Nucleus accumbens (tissue), 56 donors: ENCODE results near the gene INPP5D.

Experiments used
- DNase-seq, 56 donors: peaks; one replicate each; lab custom pipeline; 2025; lab: John Stamatoyannopoulos, UW

The INPP5D gene

DNA sequence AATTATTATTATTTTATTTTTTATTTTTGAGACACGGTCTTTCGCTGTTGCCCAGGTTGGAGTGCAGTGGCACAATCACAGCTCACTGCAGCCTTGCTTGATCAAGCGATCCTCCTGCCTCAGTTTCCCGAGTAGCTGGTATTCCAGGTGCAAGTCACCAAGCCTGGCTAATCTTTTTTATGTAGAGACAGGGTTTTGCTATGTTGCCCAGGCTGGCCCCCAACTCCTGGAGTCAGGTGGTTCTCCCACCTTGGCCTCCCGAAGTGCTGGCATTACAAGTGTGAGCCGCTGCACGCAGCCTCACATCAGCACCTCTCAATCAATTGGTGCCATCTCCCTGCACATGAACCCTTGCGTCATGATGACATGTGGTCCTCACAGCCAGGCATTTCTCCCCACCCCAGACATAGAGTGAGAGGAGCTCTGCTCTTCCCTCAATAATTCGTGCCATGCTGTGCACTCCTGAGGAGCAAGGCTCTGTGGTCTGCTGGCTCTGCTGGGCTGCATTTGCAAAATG lies 5.9 kb downstream of the INPP5D start:
- DNase-seq: no peak

DNA sequence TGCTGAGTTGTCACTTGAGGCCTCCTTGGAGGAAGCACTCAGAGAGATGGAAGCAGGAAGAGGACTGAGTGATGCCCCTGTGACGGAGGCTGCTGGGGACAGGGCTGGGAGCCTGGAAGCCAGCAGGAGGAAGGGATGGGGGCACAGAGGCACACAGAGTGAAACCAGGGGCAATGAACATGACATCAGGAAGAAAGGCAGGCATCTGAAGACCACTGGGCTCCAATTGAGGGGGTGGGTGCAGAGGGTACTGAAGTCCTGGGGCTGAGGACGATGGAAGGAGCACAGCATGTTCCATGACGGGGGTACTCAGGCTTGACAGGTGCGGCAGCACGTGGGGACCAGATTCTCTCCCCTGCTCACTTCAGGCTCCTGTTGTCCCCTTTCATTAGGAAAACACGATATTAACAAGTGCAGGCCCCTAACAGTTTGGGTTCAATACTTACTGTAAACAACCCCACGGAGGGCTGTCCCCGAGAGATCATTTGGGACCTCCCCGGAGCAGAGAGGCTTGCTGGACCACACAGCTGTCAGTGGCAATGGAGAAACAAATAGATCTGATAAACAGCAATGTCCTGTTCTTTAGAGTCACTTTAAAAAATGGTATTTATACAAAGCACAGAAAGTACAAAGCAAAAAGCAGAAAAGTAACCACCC lies 8.7 kb downstream of the INPP5D start:
- no peak for DNase-seq

DNA sequence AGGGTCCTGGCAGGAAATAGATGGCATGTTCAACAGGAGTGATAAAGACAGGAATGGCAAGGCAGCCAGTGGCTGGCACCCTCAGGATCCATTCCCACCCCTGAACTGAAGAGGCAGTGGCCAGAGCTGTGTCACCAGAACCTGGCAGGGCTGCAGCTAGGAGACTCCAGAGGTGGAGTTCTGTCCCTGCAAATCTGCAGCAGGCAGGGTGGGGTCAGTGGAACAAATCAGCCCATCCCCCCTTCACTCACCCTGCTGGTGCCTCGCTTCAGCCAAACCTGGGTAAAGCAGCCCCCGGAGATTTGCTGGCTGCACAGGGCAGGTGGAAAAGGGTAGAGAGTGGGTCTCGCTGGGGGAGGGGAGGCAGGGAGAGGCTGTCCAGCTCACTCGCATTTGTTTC lies 12.7 kb downstream of the INPP5D start:
- DNase-seq: no peak

DNA sequence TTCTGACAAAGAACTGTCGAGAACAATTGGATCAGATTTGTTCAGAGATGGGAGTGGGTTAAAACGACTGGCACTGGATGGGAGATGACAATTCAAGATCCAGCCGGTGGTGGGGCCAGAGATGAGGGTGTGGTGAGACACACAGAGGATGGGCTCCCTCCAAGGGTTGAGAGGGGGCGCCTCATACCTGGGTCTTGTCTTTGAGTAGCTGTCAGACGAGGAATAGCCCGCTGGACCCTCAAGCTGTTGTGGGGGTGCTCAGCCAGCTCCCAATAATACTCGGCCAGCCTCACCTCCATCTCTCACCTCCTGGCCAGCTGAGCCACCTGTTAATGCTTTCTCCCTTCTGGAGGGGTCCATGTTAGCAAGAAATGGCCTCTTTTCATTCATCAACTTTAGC lies 14.0 kb downstream of the INPP5D start:
- no peak for DNase-seq

DNA sequence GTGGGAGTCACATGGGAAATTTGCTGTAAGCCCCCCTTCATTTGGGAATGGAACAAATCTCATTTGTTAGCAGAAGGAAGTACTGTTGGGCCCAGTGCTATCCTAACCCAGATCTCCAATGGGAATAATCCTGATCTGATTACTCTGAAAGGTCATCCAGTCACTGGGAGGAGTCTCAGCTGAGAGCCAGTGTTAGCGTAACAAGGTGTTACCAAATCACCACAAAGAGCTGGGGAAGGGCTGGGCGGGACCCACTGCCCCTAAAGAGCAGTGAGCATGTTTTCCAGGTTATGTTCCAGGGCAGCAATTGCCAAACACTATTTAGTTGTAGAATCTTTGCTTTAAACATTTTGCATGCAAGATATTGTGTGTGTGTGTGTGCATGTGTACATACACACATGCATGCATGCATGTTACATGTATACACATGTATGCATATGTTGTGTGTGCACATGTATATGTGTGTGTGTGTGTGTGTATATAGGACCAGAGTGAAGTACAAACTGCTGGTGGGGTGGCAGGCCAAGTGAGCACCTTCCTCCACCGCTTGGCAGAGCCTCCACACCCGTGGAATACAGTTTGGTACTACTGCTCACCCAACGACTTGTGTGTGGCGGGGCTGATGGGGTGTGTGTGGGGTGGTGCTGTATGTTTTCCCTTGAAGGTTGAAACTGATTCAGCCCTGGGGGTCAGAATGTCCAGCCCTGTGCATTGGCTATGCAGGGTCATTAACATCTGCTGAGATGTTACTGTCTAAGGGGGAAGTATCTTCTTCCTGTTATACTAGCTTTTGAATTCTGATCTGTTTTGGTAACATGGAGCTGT lies 15.2 kb downstream of the INPP5D start:
- no peak for DNase-seq

DNA sequence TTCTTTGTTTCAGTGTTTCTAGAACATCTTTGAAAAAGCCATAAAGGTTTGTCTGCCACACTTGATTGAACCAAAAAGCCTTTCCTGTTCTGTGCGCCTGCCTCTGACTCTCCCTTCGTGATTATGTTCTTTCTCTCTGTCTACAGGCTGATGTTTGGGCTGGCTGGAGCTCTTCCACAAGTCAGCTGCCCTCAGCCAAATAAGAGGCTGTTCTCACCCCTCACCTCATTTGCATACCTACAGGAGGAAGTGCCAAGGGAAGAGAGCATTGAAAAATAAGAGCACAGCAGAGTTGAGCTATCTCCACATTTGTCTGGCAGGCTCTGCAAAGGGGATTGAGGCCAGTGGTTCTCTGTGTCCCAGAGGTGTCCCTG lies 15.8 kb downstream of the INPP5D start:
- peak in 1 of 56 donors; percentile 14 for DNase-seq

DNA sequence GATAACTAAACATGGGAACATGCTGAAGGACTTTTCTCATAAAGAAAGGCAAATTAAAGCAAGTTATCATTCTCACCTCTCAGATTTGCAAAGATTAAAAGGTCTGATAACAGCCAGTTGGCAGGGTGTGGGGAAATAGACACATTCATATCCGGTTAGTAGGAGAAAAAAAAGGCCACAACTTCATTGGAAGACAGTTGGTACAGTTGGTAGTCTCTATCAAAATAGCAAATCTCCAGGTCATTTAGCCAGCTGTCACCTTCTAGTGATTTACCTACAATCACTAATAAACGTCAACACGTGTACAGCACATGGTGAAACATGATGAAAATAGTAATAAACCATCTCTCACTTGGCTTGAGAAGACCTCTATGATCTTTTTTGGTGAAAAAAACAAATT lies 16.6 kb downstream of the INPP5D start:
- DNase-seq: no peak

DNA sequence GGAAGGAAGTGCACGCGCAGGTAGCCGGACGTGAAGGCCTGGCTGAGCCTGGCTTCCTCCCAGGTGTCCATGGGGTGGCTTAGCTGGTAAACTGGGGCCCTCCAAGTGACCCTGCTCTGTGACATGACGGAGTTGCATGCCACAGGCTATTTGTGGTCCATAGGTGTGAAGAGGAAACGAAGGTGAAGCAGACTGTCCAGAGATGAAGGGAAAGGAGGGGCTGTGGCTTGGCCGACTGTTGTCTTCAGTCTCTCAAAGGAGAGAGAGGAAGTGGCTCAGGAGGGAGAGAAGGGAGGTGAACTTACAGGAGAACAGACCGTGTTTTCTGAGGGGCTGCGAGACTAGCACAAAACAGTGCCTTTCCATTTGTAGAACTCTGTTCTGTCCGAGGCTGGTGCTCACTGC lies 19.3 kb downstream of the INPP5D start:
- DNase-seq: no peak

DNA sequence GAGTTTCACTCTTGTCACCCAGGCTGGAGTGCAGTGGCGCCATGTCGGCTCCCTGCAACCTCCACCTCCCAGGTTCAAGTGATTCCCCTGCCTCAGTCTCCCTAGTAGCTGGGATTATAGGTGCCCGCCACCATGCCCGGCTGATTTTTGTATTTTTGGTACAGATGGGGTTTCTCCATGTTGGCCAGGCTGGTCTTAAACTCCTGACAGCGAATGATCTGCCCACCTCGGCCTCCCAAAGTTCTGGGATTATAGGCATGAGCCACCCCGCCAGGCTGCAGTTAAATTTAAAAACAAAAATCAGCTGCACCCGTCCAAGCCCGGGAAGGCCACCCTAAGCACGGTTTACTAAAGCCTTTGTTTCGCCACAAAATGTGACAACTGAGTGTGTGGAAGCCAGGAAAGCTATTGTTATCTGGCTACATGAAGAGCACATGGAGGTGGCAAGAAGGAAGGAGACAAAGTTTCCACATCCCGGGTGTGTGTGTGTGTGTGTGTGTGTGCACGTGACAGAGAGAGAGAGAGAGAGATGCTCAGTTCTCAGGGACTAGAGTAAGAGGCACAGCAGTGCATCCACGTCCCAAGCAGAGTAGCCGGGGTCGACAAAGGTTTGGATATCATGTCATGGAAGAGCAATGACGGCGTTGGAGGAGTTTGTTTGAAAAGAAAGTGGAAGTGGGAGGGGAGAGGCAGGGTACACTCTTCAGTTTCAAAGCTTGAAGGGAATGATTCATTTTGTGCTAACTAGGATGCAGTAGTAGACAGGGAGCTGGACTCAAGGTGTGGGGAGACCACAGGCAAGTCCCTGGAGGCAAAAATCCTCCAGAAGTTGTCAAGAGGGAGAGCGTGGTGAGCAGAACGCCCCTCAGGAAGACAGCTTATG lies 20.1 kb downstream of the INPP5D start:
- no peak for DNase-seq

DNA sequence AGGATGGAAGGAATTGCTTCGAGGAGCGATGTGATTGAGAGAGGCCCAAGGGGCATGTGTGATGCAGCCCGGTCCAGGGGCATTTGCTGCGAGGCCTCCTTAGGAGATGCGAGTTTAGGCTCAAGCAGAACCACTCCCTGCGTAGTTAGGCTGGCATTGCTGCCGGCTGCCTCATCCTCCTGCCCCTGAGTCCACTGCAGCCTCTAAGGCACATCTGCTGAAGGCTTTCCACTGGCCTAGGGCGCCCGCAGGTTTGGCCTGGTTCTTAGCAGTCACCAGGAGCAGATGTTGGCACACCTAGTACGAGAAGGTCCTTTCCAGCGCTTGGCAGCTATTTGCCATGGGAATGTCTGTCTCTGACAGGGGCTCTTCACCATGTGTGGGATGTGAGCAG lies 20.7 kb downstream of the INPP5D start:
- no peak for DNase-seq

DNA sequence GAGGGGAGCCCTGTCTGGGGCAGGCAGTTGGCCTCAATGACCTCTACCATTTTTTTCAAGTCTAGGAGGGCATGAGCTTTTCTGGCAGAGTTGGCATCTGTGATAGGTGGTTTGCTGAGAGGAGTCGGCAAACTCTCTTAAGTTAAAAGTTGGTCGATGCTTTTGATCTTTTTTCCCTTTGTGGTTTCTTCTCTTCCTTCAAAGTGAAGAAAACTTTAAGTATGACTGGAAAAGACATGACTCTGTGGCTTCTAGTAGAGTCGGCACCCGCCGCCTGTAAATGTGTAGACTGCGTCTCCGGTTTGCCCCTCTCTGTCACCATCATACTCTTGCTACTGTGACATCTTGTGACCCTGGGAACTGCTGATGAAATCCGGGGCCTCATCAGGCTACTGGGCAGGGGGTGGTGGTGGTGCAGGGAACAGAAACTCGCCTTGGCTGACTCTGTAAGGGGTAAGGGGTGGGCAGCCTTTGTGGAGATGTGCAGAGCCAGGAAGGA lies 21.1 kb downstream of the INPP5D start:
- peak in 3 of 56 donors; percentile 19 to 43 (median 28) for DNase-seq

DNA sequence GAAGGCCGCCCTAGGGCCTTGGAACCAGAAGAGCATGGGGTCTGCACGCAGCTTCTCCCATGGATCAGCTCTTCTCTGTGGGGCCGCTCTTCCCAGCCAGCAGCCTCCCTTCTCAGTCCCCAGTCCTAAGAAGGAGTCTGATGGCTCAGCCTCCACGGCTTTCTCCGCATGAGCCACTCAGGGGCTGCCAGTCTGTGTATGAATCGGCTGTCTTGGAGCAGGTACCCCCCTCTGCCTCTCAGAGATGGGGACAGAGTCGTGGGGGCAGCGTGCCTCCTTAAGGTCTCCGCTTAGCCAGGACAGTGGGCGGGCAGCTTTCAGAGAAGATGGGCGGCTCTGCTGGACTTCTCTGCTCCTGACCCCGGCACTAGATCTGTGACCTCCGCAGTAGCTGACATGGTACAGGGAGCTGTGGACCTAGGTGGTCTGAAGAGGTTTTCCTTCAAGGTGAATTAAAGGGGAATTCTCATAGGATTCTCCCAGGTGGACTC lies 21.6 kb downstream of the INPP5D start:
- no peak for DNase-seq

DNA sequence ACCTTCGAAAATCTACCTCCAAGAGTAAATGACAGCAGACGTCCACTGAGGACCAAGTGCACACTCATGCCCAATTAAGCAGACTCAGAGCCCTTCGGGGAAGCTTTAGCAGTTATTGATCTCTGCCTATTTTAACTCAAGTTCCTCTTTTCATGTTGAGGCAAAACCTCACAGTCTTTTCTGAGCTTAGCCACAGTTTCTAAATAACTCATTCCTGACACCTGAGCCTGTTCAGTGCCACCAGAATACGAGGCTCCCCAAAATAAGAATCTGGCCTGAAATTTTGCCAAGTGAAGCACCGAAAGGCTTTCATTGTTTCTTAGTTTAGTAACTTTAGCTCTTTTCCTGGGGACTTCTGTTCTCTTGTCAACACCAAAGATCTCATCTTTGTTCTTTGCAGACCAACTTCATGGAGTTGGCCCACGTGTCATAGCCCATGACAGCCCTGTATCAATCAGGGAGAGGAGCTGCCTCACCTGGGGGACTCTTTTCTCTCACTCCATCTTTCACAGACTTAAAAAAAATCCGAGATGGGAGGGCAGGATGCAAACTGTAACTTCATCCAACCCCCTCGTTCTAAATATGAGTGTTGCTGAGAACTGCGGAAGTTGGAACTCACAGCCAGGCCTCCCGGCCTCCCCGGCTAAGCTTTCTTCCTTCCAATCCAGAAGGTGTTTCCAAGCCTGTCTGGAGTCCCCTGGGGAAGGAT lies 22.2 kb downstream of the INPP5D start:
- no peak for DNase-seq

DNA sequence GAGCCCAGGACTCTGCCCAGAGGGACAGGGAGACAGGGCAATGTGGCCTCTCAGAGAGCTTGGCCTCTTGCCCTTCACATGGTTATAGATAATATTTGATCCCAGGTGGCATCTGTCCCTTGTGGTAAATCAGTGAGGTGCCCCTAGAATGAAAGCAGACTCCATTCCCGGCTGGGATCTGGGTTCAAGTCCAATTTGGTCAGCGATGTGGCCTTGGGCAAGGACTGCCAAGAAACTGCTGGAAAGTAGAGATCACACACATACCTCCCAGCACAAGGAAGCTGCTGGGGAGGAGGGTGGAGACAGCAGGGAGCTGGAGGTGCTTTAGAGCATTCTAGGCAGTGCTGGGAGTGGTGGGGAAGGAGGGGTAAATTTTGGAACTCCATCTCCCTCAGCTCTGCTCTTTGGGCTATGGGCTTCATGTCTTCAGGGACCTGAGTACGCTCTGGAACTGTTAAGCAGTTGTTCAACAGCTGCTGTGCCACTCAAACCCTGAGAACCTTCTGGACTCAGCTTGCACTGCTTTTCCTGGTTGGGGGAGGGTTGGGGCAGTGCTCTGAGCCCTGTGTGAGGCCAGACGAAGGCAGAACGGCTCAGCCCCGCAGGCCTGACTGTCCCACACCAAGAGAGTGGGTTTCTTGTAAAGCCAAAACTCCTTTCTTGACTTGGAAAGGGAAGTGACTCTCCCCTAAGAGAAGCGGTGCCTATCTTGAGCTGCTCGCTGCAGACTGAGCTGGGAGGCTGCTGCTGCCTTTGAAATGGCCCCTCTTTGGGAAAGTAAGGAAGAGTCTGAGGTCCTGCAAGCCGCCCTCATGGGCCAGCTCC lies 23.0 kb downstream of the INPP5D start:
- no peak for DNase-seq

DNA sequence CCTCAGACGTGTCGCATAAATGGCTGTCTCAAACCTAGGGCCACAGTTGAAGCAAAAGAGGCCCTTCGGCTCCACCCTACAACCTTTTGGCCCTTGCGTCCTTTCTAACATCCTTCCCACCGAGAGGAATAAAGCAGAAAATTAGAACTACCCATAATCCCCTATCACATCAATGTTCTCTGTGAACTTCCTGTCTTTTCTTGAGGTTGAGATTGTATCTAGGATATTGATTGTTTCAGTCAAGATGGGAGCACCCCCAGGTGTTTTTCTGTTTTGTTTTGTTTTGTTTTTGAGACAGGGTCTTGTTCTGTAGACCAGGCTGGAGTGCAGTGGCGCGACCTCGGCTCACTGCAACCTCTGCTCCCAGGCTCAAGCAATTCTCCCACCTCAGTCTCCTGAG lies 23.6 kb downstream of the INPP5D start:
- no peak for DNase-seq

DNA sequence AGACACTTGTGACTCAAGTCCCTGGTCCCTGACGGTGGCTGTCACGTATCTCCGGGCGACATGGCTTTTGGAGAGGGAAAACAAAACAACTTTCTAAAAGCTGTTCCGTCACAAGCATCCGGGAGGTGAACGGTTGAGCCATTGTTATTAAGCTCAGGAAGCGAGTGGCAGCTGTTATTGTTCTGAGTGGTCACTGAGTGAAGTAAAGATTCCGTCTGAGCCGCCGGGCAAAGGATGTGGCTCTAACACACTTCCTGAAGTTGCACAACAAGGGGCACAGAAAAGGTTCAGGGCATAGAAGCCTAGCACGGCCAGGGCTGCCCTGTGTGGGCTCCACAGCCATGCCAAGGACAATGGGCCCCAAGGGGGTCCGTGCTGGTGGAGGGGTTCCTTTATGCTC lies 24.3 kb downstream of the INPP5D start:
- DNase-seq: peak in 4 of 56 donors; percentile 27 to 51 (median 38)

DNA sequence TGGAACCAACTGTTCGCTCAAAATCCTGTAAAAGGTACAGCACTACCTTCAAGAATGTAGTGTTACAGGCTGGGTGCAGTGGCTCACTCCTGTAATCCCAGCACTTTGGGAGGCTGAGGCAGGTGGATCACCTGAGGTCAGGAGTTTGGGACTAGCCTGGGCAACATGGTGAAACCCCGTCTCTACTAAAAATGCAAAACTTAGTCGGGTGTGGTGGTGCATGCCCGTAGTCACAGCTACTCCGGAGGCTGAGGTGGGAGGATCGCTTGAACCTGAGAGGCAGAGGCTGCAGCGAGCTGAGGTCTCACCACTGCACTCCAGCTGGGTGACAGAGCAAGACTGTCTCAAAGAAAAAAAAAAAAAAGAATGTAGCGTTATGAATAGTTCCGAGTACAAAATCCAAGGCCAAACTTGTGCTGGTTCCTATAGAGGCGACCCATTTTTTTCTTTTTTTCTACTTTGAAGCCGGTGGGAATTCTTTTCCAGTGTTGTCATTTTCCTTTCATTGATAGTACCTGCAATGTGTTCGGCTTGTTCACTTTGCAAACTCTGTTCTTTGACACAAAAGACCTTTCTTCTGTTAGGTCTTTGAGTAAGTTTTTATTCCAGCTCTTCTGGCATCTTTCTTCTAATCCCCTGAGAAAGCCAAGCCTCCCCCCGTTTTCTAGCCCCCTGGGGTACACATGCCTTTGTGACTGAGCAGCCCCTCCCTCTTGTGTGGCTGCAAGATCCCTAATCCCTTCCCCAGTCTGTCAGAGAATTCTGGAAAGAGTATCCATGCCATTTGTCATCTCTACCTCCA lies 25.1 kb downstream of the INPP5D start:
- DNase-seq: no peak

DNA sequence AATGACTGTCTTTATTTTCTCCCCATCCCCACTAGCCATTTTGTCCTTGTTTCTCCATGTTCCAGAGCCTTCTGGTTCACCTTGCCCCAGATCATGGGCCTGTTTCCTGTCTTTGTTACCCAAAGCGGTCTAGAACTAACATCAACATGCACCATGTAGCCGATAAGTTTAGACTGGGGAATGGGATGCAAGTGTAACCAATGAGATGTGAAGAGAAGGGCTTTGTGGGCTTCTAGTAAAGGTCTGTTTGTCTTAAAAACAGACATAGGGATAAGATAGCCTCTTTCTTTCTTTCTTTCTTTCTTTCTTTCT lies 25.7 kb downstream of the INPP5D start:
- DNase-seq: no peak
